ENCODE data around the gene RANBP17.
A peak's percentile ranks its signal among the peaks of the same experiment; 100 is the strongest.

RANBP17 gene

GRCh38 chr5:171308453-171309275 is 446.8 kb downstream of the RANBP17 start, which contains the start of gene TLX3:
TLX3 (plus strand) TSS chr5:171309248; CDS start chr5:171309366, 118 bp downstream.
- peak; percentile 11 for DNase-seq (ENCODE audit: extremely low read depth, low read depth)
- no peak for TF ChIP-seq CTCF (IDR thresholded peaks at IDR 0.05; ENCODE audit: low read depth, low read length, missing control alignments)
- H3K4me3 ChIP-seq (replicated peaks; ENCODE audit: low read depth, low read length): no peak within 1 kb of the TSS

- H3K4me3 ChIP-seq (replicated peaks; ENCODE audit: low read depth, low read length): no peak overlapping the region
- DNase-seq (ENCODE audit: extremely low read depth, low read depth): no peak
- TF ChIP-seq CTCF (IDR thresholded peaks at IDR 0.05; ENCODE audit: low read depth, low read length, missing control alignments): no peak
These were observed 447.7 kb downstream of the RANBP17 start for GRCh38 chr5:171309276-171310211.

- no peak for DNase-seq (ENCODE audit: extremely low read depth, low read depth)
- TF ChIP-seq CTCF (IDR thresholded peaks at IDR 0.05; ENCODE audit: low read depth, low read length, missing control alignments): peak; percentile 24
- H3K4me3 ChIP-seq (replicated peaks; ENCODE audit: low read depth, low read length): no peak overlapping the region
These were observed 448.5 kb downstream of the RANBP17 start for GRCh38 chr5:171310212-171310818.

GRCh38 chr5:171310819-171311321 is 449.1 kb downstream of the RANBP17 start:
- TF ChIP-seq CTCF (IDR thresholded peaks at IDR 0.05; ENCODE audit: low read depth, low read length, missing control alignments): no peak
- DNase-seq (ENCODE audit: extremely low read depth, low read depth): no peak
- H3K4me3 ChIP-seq (replicated peaks; ENCODE audit: low read depth, low read length): no peak overlapping the region

- DNase-seq (ENCODE audit: extremely low read depth, low read depth): no peak
- H3K4me3 ChIP-seq (replicated peaks; ENCODE audit: low read depth, low read length): no peak overlapping the region
- TF ChIP-seq CTCF (IDR thresholded peaks at IDR 0.05; ENCODE audit: low read depth, low read length, missing control alignments): no peak
These were observed 449.7 kb downstream of the RANBP17 start for GRCh38 chr5:171311322-171312077.

All from HFF-Myc (cell line).